ENCODE data around the gene LRRFIP1. TPM values are rescaled to one million over a fixed set of nuclear protein-coding genes. Genes with fewer than 3 reads are reported as not detected.
A peak's percentile ranks its signal among the peaks of the same experiment; 100 is the strongest.

LRRFIP1 gene
- total and polyA plus RNA-seq, 2 of the 13 experiments (the other 11 are each of a cell fraction or from before 2014, with no cell fraction given), result 15.9 to 40.5 TPM

GRCh38 chr2:237669628-237670392 lies 42.4 kb downstream of the LRRFIP1 start (continued):
- no peak for TF ChIP-seq KDM3A (CRISPR knock-in tag; IDR thresholded peaks at IDR 0.05; ENCODE audit: low read depth)
- peak; percentile 65; the same call in 1 of the 2 replicates for TF ChIP-seq NFKB2 (CRISPR knock-in tag; IDR thresholded peaks at IDR 0.05; ENCODE audit: borderline replicate concordance)
- TF ChIP-seq ZSCAN25 (CRISPR knock-in tag; IDR thresholded peaks at IDR 0.05), result peak; percentile 42; the same call in 1 of the 2 replicates
- TF ChIP-seq EP300 (IDR thresholded peaks at IDR 0.05; ENCODE audit: low read depth in 2 of 2, low read length in 2 of 2), result peak in 1 of 2 experiments; percentile 46; a peak in 1 of 4 replicates
- TF ChIP-seq EP300 (CRISPR knock-in tag; IDR thresholded peaks at IDR 0.05; ENCODE audit: borderline replicate concordance), result no peak
- TF ChIP-seq ARID4A (CRISPR knock-in tag; IDR thresholded peaks at IDR 0.05; ENCODE audit: borderline replicate concordance), result peak; percentile 38; the same call in 1 of the 2 replicates
- peak; percentile 86 for TF ChIP-seq ZNF121 (CRISPR knock-in tag; IDR thresholded peaks at IDR 0.05)
- TF ChIP-seq TAF15 (IDR thresholded peaks at IDR 0.05; ENCODE audit: low read depth, low read length, poor library complexity, severe bottlenecking), result no peak
- peak; percentile 60; the same call in 1 of the 2 replicates for TF ChIP-seq KMT2A (CRISPR knock-in tag; IDR thresholded peaks at IDR 0.05)
- peak; percentile 91; the same call in 1 of the 2 replicates for TF ChIP-seq ZNF430 (CRISPR knock-in tag; IDR thresholded peaks at IDR 0.05)
- TF ChIP-seq DRAP1 (CRISPR knock-in tag; IDR thresholded peaks at IDR 0.05), result peak; percentile 78; the same call in 1 of the 2 replicates
- no peak for TF ChIP-seq ZNF510 (CRISPR knock-in tag; IDR thresholded peaks at IDR 0.05; ENCODE audit: low read depth)
- TF ChIP-seq KAT2B (IDR thresholded peaks at IDR 0.05; ENCODE audit: borderline replicate concordance, low read depth, low read length), result no peak
- TF ChIP-seq STAG1 (CRISPR knock-in tag; IDR thresholded peaks at IDR 0.05), result peak; percentile 34
- TF ChIP-seq TFE3 (CRISPR knock-in tag; IDR thresholded peaks at IDR 0.05), result peak; percentile 40; the same call in 1 of the 2 replicates
- no peak for TF ChIP-seq NFE2L1 (CRISPR knock-in tag; IDR thresholded peaks at IDR 0.05; ENCODE audit: borderline replicate concordance)
- TF ChIP-seq FOXO1 (CRISPR knock-in tag; IDR thresholded peaks at IDR 0.05), result peak; percentile 37; the same call in 1 of the 2 replicates
- TF ChIP-seq ZNF781 (CRISPR knock-in tag; IDR thresholded peaks at IDR 0.05; ENCODE audit: borderline replicate concordance, not compliant biosample characterization), result peak; percentile 66
- TF ChIP-seq MYC (CRISPR knock-in tag; IDR thresholded peaks at IDR 0.05; ENCODE audit: borderline replicate concordance), result peak; percentile 76; the same call in 1 of the 2 replicates
- no peak for TF ChIP-seq ZNF101 (CRISPR knock-in tag; IDR thresholded peaks at IDR 0.05; ENCODE audit: borderline replicate concordance, low read depth)
- TF ChIP-seq RARG (CRISPR knock-in tag; IDR thresholded peaks at IDR 0.05; ENCODE audit: low read depth), result no peak
- no peak for TF ChIP-seq PRMT3 (CRISPR knock-in tag; IDR thresholded peaks at IDR 0.05; ENCODE audit: borderline replicate concordance, low read depth)
- no peak for TF ChIP-seq SOX13 (IDR thresholded peaks at IDR 0.05)
- TF ChIP-seq SOX13 (CRISPR knock-in tag; conservative IDR thresholded peaks at IDR 0.05 in 1 of 2, IDR thresholded peaks at IDR 0.05 in 1 of 2), result peak in 1 of 2 experiments; percentile 52; a peak in 1 of 4 replicates

Measured in HepG2 (cell line).